DOHH2 (cell line): ENCODE measurements around the gene SLC39A13.

ENCODE experiments used
- EZH2phosphoT487 ChIP-seq: fragments of 200-600 bp; sonication (generic); IDR thresholded peaks from 2 replicates; pipeline ENCODE4 v1.6.1; 2017; ENCODE audit warnings: borderline replicate concordance, mild to moderate bottlenecking, antibody characterized with exemption, low read length, moderate library complexity, mixed read lengths
- TF ChIP-seq, protein P1 (sequence below): fragments of 200-600 bp; sonication (generic); IDR thresholded peaks from one replicate; pipeline ENCODE4 v1.5.1; 2014; ENCODE audit warnings: antibody characterized with exemption, mild to moderate bottlenecking, low read depth, low read length; ENCODE audit not compliant: poor library complexity, severe bottlenecking

DNA sequence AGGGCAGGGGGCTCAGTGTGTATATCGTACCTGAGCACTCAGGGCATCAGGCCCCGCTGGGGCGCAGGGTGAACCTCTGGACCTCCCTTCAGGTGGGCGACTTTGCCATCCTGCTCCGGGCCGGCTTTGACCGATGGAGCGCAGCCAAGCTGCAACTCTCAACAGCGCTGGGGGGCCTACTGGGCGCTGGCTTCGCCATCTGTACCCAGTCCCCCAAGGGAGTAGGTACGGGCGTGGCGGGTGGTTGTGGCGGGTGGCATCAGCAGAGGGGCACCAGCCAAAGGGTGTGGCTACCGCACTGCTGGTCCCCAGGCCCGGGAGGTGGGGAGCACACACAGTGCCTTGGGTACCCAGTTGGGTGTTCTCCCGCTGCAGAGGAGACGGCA, 6.3 kb downstream of the SLC39A13 start:
- TF ChIP-seq, protein P1, sequence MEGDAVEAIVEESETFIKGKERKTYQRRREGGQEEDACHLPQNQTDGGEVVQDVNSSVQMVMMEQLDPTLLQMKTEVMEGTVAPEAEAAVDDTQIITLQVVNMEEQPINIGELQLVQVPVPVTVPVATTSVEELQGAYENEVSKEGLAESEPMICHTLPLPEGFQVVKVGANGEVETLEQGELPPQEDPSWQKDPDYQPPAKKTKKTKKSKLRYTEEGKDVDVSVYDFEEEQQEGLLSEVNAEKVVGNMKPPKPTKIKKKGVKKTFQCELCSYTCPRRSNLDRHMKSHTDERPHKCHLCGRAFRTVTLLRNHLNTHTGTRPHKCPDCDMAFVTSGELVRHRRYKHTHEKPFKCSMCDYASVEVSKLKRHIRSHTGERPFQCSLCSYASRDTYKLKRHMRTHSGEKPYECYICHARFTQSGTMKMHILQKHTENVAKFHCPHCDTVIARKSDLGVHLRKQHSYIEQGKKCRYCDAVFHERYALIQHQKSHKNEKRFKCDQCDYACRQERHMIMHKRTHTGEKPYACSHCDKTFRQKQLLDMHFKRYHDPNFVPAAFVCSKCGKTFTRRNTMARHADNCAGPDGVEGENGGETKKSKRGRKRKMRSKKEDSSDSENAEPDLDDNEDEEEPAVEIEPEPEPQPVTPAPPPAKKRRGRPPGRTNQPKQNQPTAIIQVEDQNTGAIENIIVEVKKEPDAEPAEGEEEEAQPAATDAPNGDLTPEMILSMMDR: no peak
- TF ChIP-seq EZH2phosphoT487: no peak
